GM18507 (cell line): ENCODE data around the gene ATP8A2.
"Not testable (repeated sequence)": the region's sequence is repeated elsewhere in the genome, so short reads cannot be mapped to it uniquely, and the experiment has no call there.

ENCODE experiments used
- DNase-seq: peaks from one replicate; pipeline ENCODE4 v3.0.0; 2011; ENCODE audit warnings: low read depth; ENCODE audit not compliant: insufficient read length; ENCODE audit errors: extremely low spot score
- FAIRE-seq: peaks from 2 replicates; lab custom pipeline; 2011; peaks lifted over from hg19 to GRCh38; lab: Jason Lieb, UNC

Gene ATP8A2

DNA sequence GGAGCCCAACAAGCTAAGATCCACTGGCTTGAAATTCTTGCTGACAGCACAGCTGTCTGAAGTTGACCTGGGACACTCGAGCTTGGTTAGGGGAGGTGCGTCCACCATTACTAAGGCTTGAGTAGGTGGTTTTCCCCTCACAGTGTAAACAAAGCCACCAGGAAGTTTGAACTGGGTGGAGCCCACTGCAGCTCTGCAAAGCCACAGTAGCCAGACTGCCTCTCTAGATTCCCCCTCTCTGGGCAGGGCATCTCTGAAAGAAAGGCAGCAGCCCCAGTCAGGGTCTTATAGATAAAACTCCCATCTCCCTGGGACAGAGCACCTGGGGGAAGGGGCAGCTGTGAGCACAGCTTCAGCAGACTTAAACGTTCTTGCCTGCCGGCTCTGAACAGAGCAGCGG lies 582.3 kb downstream of the ATP8A2 start:
- not testable (repeated sequence) for DNase-seq, FAIRE-seq

DNA sequence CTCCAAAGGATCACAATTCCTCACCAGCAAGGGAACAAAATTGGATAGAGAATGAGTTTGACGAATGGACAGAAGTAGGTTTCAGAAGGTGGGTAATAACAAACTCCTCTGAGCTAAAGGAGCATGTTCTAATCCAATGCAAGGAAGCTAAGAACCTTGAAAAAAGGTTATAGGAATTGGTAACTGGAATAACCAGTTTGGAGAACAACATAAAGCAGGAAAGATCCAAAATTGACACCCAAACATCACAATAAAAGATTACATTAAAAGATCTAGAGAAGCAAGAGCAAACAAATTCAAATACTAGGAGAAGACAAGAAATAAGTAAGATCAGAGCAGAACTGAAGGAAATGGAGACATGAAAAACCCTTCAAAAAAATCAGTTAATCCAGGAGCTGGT lies 583.2 kb downstream of the ATP8A2 start:
- not testable (repeated sequence) for DNase-seq, FAIRE-seq

DNA sequence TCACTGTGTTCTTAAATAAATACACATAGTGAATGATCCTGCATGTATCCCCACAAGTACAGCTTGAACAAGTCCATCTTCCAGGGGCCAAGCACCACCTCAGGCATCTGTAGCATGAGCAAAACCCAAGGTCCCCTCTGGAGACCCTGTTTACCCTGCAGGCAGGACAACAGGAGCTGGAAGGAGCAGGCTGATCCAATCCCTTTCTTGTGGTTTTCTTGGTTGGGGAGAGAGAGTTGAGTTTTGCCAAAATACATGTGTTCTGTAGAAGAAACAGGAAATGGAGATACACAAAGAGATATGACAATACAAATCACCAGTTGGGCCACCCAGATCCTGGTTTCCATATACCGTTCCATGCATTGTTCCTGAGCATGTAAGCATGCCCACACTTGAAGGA lies 587.2 kb downstream of the ATP8A2 start:
- no peak for DNase-seq
- FAIRE-seq = no peak

DNA sequence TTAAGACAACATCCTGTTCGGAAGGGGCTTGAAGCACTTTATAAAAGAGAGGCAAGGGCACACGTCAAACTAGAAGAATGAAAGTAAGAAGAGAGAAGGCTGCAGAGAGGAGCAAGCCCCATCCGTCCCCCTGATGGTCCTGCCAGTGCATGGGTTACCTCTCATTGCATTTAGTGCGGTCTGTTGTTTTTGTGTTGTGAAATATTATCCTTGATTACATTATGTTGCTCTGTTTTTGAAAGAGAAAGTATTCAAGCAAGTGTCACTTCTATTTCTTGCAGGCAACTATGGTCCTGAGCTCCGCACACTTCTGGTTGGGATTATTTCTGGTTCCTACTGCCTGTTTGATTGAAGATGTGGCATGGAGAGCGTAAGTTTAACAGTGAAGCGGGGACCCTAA lies 589.5 kb downstream of the ATP8A2 start:
- DNase-seq = no peak
- FAIRE-seq = no peak

DNA sequence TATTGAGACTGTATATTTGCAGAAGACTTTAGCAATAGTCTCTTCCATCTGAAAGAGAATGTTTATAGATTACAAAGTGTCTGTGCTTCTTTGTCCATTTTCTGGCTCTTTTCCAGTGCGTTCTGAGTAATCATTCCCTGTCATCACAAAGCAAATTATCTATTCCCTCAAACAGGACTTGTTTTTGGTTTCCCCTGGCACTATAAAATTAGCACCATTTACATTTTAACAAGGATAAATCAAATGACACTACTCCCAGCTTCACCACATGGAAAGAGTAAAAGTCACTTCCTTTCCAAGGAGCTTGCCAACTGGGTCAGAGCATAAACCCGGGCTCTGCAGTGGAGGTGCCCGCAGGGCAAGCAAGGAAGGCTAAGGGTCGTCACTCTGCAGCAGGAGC lies 591.9 kb downstream of the ATP8A2 start:
- FAIRE-seq (no peak), DNase-seq (no peak)

DNA sequence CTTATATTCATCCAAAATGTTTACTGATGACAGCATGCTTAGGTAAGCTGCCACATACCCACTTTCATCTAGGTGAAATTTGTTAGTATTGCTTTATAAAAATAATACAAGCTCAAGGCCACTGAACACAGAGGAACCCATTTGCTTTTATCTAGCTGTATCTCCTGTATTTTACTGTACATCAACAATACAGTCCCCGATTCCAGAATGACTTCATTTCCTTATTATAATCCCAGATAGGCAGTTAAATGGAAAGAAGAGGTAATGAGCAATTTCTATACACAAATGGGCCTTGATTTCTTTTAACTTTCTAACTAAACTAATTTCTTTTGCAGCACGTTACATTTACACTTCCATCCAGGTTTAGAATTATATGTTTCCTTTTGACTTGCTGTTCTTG lies 593.8 kb downstream of the ATP8A2 start:
- FAIRE-seq (no peak), DNase-seq (no peak)

DNA sequence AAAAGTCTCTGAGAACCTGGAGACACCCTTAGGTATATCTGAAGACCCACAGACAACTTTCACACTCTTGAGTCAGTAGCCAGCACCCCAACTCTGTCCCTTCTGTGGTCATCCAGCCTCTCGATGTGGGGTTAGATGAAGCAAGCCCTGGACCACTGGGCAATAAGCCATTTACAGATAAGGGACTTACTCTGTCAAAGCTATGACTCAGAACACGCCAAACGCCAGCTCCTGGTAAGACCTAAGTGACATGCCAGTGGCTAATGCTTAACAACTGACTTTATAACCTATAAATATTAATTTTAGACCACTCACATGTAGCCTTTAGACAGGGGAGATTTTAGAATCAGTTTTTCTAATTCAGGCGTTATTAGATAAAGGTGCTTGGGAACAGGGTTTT lies 594.3 kb downstream of the ATP8A2 start:
- DNase-seq (no peak), FAIRE-seq (no peak)

DNA sequence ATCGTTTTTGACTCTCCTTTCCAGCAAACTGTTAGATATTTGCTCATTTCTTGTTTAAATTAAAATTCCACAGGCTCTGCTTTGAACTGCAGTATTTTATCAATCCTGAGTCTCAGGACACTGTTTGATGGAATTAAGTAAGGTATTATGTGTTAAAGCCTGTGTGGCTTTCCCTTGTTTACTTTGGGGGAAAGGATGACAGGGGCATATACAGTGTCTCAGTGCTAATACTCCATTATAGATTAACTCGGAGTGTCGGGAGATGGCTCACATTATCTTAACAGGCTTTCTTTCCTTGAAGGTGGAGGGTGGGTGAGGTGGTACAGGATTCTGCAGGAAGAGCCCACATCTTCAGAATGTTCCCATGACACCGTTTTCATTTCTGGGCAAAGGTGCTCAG lies 595.4 kb downstream of the ATP8A2 start:
- DNase-seq = no peak
- no peak for FAIRE-seq

DNA sequence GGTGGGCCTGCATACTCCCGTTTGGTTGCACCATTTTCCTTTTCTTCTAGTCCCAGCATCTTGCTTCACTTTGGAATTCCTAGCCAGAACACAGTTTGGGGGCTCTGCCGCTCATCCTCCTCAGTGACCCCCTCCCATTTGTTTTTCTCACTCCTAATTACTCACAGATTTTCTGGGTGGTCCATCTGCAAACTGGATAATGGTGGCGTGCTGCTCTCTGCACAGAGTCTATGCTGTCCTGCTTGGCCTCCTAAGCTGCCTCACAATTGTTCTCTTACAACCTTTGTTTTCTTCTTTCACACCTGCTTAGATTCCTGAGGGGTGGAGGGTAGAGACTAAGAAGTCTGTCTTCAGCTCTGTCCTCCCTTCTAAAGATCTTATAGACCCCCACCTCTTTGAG lies 599.3 kb downstream of the ATP8A2 start:
- FAIRE-seq (no peak), DNase-seq (no peak)

DNA sequence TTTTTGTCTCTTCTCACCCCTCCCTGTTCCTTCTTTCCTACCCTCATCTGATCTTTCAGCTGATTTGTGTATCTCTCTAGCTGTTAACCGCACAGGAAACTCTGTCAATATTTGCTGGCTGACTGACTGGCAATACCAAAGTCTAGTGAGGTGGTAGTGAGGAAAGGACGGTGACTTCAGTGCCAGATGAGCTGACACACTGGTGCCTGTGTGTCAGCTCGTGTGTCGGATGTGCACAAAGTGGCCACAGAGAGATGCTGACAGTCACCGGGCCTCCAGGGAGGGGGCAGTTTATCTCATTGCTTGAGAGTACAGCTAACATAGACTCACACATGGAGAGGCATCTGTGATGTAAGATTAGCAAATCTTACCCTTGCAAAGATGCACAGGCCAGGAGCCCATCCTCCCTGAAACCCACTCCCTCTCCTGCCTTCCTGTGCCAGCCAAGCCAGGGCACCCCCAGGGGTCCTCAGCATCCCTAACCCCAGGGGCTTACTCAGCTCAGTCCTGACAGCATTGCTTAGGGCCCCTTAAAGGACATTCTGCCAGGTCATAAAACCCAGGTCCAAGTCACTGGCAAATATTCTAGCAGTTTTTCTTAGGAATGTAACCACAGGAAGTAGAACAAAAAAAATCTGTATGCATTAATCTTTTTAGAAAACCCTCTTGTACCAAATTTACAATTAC lies 599.8 kb downstream of the ATP8A2 start:
- FAIRE-seq (no peak), DNase-seq (no peak)

DNA sequence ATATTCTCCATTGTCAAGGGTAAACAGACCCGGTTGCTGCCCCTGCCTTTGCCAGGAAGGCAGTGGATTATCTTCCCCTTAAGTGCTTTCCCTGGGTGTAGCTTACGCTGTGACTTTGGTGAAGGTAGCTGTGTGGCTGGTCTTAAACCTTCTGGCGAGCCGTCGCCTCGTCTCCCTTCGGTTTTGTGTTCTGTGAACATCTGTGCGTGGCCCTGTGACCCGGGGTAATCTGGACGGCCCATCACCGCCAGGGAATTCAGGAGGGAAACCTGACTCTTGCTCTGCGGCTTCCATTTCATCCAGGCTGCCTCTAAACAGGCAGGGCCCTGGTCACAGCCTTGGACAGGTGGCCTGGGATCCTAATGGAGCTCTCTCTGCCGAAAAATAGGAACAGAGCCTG lies 601.3 kb downstream of the ATP8A2 start:
- FAIRE-seq (no peak), DNase-seq (no peak)

DNA sequence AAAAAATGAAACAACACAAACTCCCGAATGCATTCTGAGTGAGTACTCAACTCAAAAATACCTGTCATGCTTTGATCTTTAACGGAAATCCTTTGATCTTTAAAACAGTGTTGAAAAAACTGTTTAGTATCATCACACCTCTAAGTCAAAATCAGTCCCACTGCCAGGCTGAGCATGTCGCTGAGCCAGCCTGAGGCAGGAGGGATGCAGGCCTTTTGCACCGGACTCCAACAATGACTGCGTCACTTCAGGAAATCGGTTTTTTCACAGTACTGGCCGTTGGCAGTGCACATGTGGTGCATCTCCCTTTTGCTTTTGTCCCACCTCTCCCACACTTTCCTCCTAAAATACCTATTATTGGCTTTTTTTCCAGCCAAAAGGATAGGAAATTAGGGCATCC lies 601.8 kb downstream of the ATP8A2 start:
- no peak for DNase-seq
- FAIRE-seq = no peak

DNA sequence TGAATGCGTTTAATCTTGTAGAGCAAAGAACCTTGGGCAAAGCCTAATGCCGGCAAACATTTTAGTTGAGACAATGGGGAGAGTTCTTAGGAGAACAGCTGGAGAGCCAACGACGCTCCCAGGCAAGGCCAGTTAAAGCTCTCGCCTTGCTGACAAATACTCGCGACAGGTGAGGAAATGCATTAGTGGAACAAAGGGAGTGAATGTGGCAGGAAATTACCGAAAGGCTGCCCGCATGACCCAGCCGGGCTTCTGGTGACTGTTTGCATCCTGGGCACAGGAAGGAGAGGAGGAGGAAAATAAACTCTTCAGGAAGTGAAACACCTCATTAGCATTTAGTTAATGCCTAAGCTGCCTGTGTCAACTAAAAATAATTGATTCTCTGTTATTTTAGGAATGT lies 605.4 kb downstream of the ATP8A2 start:
- no peak for DNase-seq

DNA sequence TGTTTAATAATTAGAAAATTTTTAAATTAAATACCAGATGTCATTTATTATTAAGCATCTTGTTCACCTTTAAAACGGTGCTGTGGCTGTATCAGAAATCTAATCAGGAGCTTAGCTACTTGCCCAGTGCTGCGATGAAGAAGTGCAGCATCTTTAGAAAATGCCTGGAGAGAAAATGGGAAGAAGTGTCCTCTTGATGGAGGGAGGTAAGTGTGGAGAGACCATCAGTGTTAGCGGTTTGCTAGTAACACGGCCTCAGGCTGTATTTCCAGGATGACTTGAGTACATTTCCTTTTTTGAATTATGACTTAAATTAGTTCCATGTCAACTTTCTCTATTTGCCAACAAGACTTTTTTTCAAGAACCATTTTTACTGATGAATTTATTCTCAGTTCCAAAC lies 605.9 kb downstream of the ATP8A2 start:
- FAIRE-seq = no peak
- no peak for DNase-seq

More for the DNA sequence above, 605.4 kb downstream of the ATP8A2 start:
- no peak for FAIRE-seq

DNA sequence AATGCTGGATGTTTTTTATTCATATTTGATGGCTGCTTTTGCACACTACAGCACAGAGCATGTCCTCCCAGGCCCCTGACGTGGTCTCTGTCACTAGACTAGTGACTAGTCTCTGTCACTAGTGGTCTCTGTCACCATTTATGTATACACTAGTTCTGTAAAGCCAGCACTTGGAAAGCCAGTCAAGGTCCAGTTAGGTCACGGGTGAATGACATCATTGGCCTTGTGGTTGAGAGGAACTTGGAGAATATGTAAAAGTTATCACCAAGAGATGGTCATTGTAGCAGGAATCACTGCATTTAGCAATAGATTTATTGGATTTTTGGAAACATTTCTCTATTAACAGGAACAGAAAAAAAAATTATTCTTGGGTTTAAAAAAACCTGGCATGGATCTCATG lies 607.2 kb downstream of the ATP8A2 start:
- DNase-seq (no peak), FAIRE-seq (no peak)

DNA sequence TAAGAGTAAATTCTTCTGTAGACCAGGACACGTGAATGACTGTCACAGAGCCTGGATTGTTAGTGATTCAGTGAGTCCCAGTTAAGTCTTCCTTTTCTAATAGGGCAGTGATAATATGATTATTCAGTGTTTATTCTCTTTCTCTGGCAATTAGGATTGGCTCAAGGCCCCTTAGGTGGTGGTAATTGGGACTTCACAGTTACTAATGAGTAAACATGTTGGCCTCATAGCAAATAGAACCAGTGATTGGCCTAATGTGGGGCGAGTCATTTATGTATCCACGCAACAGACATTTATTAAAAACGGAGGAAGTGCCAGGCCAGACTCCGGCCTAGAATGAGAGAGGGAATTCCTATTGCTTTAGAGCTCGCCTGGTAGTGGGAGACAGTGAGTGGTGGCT lies 607.6 kb downstream of the ATP8A2 start:
- FAIRE-seq (no peak), DNase-seq (no peak)

DNA sequence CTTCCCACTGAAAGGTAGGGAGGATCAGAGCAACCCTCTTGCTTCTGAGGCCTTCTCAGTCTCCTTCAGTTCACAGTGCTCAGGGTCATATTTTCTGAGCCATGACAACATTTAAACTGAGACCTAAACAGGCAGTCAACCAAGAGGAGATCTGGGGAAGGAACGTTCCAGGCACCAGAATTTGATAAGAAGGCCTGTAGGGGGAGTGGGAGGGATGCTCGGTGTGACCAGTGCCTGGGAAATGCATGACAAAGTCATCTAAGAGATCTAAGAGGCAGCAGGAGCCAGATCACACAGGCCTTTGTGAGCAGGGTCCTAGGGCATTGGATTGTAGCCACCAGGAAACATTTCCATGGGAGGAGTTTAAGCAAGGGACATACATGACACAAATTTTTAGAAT lies 608.5 kb downstream of the ATP8A2 start:
- no peak for DNase-seq
- no peak for FAIRE-seq

DNA sequence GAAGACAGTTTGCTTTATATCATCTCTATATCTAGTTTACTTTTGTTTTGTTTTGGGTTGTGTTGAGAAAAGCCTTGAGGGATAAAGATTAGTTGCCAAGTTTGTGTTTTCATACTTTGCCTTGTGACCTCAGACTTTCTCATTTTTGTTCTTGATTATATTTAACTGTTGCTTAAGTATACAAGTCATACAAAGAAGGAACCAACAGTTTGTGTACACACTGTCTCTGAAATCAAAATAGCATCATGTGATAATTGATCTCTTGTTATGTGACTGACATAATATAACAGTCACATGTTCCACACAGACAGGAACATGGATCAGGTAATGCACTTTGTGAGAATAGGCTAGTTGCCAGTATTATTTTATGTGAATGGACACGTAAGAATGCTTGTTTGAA lies 609.3 kb downstream of the ATP8A2 start:
- no peak for DNase-seq
- no peak for FAIRE-seq

DNA sequence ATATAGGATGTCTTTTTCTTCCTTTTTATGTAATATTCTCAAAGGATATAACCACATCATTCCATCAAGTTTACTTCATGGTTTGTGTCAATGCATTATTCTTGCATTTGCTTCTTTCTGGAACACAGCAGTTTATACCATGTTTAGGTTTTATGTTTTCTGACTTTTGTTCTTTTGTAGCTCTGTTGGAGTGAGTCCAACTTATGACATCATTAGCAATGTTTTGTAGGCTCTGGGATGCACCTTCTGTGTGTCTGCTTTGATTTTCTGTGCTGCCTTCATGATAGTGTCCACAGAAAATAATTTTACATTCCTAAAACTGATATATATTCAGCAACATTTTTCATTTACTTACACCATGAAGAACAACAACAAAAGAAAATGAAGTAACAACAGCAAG lies 611.1 kb downstream of the ATP8A2 start:
- DNase-seq = no peak
- FAIRE-seq = no peak

DNA sequence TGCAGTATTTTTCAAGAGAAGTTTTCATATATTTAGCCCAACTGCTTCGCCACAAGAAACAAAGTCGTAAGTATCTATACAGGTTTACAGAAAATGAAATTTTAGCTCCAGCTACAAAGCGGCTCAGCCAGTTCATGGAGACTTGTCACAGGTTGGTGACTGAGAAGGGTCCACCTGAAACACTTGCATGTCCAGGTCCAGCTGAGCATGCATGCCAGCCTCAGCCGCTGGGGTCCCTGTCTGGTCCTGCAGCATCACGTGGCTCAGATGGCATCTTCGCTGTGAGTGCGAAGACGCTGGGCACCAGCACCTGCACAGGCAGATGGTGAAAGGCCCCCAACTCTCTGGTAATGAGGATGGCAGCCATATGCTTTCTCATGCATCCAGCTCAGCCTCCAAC lies 616.2 kb downstream of the ATP8A2 start:
- FAIRE-seq (no peak), DNase-seq (no peak)

DNA sequence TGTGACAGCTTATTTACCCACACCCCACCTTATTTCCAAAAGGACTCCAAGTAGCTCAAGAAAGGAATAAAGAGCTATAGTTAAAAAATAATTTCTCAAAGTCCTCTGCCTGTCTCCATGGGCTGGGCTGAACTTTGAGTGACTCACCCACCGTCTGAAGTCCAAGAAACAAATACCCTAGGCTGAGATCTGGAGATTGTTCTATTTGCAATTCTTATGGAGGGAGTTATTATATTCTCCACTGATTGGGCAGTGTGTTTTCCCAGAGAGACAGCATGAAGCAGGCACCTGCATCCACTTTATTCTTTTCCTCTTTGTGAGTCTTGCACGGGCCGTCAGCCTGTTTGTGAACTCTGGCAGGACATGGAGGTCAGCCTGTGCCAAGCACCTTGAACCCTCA lies 616.9 kb downstream of the ATP8A2 start:
- FAIRE-seq (no peak), DNase-seq (no peak)

DNA sequence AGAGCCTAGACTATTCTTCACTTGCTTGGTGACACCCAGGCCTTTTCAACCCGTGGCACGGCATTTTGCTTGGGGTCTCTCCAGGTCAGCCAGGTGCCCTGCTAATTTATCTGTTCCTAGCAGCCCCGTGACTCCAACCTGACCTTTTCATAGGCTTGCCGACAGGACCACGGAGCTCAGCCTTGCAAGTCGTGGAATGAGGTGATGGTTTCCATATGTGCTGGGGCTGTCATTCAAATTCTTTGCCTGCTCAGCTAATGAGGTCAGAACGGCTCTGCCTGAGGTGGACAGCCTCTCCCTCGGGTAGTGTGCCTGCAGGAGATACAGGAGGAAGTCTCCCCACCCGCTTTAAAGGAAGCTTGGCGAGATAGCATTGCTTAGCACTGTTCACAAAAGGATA lies 619.0 kb downstream of the ATP8A2 start:
- FAIRE-seq (no peak), DNase-seq (no peak)
